Measurements from ENCODE around the gene CPD. TPM values are rescaled to one million over a fixed set of nuclear protein-coding genes. Genes with fewer than 3 reads are reported as not detected.

Gene CPD
- polyA plus RNA-seq, 1 of the 3 experiments (the other 2 are of a cell fraction): 12.5 TPM

- Histone ChIP-seq H2AFZ (ENCODE audit: low read depth) (no peak overlapping the region), H3K9me2 (no peaks in the 10 kb centered on the region), H4K20me1 (ENCODE audit: insufficient read depth) (no peaks in the 10 kb centered on the region), H3K36me3 (replicated peaks in 1 of 2; ENCODE audit: control insufficient read depth in 1 of 2, insufficient read depth in 2 of 2, low read length in 1 of 2) (peaks cover 24 to 34% of the 10 kb centered on the region in 2 experiments), H3K27ac (ENCODE audit: low read depth in 2 of 2, low read length in 1 of 2) (no peak overlapping the region), H3K27me3 (ENCODE audit: insufficient read depth) (no peaks in the 10 kb centered on the region), H3K4me1 (ENCODE audit: control insufficient read depth in 1 of 2, insufficient read depth in 2 of 2, low read depth in 1 of 2, low read length in 1 of 2) (peaks cover 0 to 7% of the 10 kb centered on the region in 2 experiments; a peak in 1 of 4 replicates), H3K9me3 (no peaks in the 10 kb centered on the region), H3K9ac (no peak overlapping the region), H3F3A (replicated peaks; ENCODE audit: insufficient read depth) (peaks cover 10% of the 10 kb centered on the region), H3K4me2 (no peak overlapping the region), H3K4me3 (ENCODE audit: low read depth in 2 of 2, low read length in 1 of 2) (no peak overlapping the region), H3K79me2 (ENCODE audit: insufficient read depth) (no peaks in the 10 kb centered on the region)
- ChIA-PET CTCF (no interaction called here), POLR2A (no interaction called here)
- TF ChIP-seq NRF1 (IDR thresholded peaks at IDR 0.05; ENCODE audit: low read depth, low read length) (no peak), JUND (IDR thresholded peaks at IDR 0.05) (no peak), EP300 (IDR thresholded peaks at IDR 0.05; ENCODE audit: borderline replicate concordance in 1 of 2, low read depth in 1 of 2, low read length in 1 of 2) (no peak), REST (IDR thresholded peaks at IDR 0.05; ENCODE audit: low read depth, low read length) (no peak), RFX5 (IDR thresholded peaks at IDR 0.05; ENCODE audit: low read length) (no peak), TCF12 (IDR thresholded peaks at IDR 0.05) (no peak), FOXJ3 (CRISPR knock-in tag; IDR thresholded peaks at IDR 0.05) (no peak), SMC3 (IDR thresholded peaks at IDR 0.05; ENCODE audit: low read depth, low read length) (no peak), RXRA (IDR thresholded peaks at IDR 0.05; ENCODE audit: borderline replicate concordance, low read depth) (no peak), MEF2A (IDR thresholded peaks at IDR 0.05; ENCODE audit: borderline replicate concordance, low read depth) (no peak), CHD2 (IDR thresholded peaks at IDR 0.05; ENCODE audit: low read length, partially characterized antibody) (no peak), SIN3A (IDR thresholded peaks at IDR 0.05; ENCODE audit: borderline replicate concordance, low read depth, low read length) (no peak), TAF1 (IDR thresholded peaks at IDR 0.05; ENCODE audit: borderline replicate concordance, low read depth, low read length) (no peak)
- TF ChIP-seq, protein P1, sequence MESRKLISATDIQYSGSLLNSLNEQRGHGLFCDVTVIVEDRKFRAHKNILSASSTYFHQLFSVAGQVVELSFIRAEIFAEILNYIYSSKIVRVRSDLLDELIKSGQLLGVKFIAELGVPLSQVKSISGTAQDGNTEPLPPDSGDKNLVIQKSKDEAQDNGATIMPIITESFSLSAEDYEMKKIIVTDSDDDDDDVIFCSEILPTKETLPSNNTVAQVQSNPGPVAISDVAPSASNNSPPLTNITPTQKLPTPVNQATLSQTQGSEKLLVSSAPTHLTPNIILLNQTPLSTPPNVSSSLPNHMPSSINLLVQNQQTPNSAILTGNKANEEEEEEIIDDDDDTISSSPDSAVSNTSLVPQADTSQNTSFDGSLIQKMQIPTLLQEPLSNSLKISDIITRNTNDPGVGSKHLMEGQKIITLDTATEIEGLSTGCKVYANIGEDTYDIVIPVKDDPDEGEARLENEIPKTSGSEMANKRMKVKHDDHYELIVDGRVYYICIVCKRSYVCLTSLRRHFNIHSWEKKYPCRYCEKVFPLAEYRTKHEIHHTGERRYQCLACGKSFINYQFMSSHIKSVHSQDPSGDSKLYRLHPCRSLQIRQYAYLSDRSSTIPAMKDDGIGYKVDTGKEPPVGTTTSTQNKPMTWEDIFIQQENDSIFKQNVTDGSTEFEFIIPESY (IDR thresholded peaks at IDR 0.05; ENCODE audit: borderline replicate concordance, low read depth): no peak
- no peak for DNase-seq
Measured at GRCh38 chr17:30436729-30437128, 58.0 kb downstream of the CPD start.
